Right hindlimb (tissue), 1 donor: Measurements from ENCODE around the gene ZSCAN1.

Experiments used
- DNase-seq: peaks from one replicate; pipeline ENCODE4 v3.0.0-alpha.2; 2018

The ZSCAN1 gene

GRCh38 chr19:58040751-58041525 lies 7.1 kb downstream of the ZSCAN1 start:
- no peak for DNase-seq

GRCh38 chr19:58042495-58043340 lies 8.9 kb downstream of the ZSCAN1 start:
- DNase-seq, result no peak

GRCh38 chr19:58044391-58044790 lies 10.6 kb downstream of the ZSCAN1 start:
- no peak for DNase-seq

- no peak for DNase-seq
Observed at GRCh38 chr19:58044886-58045285, 11.1 kb downstream of the ZSCAN1 start.

DNA sequence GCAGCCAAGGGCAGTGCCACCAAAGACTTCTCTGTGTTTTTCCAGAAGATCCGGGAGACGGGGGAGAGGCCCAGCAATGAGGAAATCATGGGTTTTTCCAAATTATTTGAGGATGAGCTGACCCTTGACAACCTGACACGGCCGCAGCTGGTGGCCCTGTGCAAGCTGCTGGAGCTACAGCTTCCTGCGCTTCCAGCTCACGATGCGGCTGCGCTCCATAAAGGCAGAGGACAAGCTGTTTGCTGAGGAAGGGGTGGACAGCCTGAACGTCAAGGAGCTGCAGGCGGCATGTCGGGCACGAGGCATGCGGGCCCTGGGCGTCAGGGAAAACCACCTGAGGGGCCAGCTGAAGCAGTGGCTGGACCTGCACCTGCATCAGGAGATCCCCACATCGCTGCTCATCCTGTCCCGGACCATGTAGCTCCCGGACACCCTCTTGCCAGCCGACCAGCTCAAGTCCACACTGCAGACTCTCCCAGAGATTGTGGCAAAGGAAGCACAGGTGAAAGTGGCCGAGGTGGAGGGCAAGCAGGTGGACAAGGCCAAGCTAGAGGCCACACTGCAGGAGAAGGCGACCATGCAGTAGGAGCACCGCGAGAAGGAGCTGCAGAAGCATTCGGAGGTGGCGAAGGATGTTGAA lies 11.7 kb downstream of the ZSCAN1 start:
- DNase-seq, result no peak

DNA sequence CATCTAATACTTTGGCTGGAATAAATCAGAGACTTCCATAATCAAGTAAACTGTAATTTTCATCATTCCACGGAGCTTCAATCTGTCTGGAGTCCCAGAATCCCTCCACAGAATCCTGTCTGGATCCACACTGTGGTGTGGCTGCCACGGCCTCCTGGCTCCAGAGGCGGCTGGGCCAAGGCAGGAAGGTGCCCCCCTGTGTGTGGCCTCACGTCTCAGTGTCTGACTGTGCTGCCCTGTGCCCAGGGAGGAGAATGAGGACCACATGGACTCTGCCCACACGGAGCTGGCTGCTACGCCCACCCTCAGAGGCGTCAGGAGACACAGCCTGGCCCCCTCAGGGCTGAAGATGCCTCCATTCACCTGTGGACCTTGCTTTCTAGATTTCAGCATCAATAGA lies 13.0 kb downstream of the ZSCAN1 start:
- no peak for DNase-seq

DNA sequence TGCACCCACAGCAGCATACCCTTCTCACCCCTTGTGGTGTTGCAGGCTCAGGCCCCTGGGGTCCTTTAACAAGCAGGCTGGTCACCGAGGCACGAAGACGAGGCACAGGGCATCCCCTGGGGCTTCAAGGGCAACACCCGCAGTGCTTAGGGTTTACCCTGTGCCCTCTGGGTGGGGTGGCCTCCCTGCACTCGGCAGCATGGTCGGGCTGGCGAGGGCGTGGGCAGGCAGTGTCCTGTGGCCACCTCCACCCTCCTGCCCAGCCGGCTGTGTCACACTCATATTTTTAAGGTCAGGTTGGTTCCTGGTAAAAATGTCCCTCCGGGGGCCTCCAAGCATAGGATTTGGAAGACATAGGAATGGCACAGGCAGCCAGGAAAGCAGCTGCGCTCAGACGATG lies 13.8 kb downstream of the ZSCAN1 start:
- no peak for DNase-seq

DNA sequence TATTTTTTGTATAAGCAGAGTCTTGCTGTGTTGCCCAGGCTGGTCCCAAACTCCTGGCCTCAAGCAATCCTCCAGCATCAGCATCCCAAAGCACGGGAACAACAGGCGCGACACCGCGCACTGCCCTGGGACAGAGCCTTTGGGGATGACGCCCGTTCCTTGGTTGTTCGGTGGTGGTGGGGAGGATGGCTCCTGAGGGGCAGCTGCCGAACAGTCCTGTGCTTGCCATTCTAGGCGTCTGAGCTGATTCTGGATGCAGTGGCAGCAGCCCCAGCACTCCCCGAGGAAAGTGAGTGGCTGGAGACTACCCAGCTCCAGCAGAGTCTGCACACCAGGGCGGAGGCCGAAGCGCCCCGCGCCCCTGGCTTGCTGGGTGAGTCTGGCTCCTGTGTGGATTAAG lies 18.4 kb downstream of the ZSCAN1 start:
- no peak for DNase-seq

DNA sequence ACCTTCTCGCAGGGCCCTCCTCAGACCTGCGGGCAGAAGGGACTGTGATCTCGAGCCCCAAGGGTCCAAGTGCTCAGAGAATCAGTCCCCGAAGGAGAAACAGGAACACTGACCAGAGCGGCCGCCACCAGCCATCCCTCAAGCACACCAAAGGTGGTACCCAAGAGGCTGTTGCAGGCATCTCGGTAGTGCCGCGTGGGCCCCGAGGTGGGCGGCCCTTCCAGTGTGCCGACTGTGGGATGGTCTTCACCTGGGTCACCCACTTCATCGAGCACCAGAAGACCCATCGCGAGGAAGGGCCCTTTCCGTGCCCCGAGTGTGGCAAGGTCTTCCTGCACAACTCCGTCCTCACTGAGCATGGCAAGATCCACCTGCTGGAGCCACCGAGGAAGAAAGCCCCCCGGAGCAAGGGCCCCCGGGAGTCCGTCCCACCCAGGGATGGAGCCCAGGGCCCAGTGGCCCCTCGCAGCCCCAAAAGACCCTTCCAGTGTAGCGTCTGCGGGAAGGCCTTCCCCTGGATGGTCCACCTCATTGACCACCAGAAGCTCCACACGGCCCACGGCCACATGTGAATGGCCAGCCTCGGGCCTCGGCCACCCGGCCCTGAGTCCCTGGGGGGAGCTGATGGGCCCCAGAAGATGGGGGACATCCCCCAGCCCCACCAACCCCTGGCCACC lies 19.8 kb downstream of the ZSCAN1 start:
- no peak for DNase-seq

GRCh38 chr19:58054901-58055874 lies 21.4 kb downstream of the ZSCAN1 start:
- peak; percentile 76 for DNase-seq

GRCh38 chr19:58056261-58056660 lies 22.4 kb downstream of the ZSCAN1 start:
- DNase-seq, result no peak

GRCh38 chr19:58056861-58057260 lies 23.0 kb downstream of the ZSCAN1 start:
- no peak for DNase-seq

DNA sequence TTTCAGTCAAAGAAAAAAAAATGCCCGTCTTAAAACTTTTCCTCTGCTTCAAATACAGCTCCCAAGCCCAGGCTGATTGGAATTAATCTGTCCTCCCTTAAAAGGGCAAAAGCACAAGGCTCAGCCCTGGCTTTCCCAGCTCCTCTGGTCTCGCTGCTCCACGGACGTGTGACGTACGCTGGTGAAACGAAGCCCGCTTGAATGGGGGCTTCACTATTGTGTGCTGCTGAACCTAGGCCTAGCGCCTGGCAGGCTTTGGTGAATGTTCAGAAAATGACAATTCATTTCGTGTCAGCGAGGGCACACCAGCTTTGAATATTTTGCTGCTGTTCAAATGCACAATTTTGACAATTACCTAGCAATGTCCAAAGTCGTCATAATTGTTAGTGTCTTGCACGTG lies 24.6 kb downstream of the ZSCAN1 start:
- no peak for DNase-seq

- peak; percentile 96 for DNase-seq
Observed at GRCh38 chr19:58059003-58059670, 25.3 kb downstream of the ZSCAN1 start, which contains the start of gene ZNF135. Gene ZNF135, plus strand, starts transcription at chr19:58059282. Its CDS starts 721 bp downstream, at chr19:58060003.

DNA sequence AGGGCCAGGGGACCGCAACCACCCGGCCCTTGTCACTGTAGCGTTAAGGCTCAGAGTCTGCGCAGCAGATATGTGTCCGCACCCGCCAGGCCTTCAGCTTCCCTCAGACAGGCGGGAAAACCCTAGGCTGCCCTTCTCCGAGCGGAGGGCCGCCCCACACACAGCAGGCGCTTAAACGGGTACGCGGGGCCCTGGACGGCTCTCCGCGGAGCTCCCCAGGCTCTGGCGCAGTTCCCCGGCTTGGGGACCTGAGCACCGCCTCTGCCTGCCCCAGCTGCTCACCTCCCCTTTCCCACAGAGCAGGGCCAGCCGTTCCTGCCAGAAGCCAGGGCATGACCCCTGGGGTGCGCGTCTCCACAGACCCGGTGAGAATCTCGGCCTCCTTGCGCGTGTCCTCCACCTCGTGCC lies 25.9 kb downstream of the ZSCAN1 start:
- no peak for DNase-seq

DNA sequence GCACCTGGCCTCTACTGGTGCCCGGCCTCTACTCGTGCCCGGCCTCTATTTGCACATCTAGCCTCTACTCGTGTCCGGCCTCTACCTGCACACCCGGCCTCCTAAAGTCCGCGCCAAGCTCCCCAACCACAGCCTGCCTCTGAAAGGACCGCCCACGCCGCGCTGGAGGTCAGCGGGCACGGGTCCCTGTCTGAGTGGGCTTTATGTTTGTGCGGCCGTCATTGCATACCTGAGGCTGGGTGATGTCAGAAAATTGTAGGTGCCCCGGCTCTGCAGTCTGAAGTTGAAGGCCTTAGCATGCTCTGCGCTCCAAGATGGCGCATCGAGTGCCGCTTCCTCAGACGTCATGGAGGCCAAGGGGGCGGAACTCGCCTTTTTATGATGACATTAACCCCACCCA lies 26.4 kb downstream of the ZSCAN1 start:
- DNase-seq, result no peak

DNA sequence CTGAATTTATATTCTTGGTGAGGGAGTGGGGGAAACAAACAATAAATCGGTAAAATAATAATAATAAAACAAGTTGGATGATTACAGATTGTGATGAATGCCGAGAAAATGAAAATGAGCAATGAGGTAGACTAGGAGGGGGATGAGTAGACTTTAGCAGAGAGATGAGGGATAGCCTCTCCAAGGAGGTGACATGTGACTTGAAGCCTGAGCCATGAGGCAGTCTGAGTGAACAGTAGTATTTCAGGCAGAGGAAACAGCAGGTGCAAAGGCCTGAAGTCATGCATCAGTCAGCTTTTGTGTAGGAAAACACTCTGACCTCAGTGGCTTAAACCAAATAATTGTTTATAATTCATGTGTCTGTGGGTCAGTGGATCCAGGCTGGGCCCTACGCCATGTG lies 29.9 kb downstream of the ZSCAN1 start:
- DNase-seq, result no peak

DNA sequence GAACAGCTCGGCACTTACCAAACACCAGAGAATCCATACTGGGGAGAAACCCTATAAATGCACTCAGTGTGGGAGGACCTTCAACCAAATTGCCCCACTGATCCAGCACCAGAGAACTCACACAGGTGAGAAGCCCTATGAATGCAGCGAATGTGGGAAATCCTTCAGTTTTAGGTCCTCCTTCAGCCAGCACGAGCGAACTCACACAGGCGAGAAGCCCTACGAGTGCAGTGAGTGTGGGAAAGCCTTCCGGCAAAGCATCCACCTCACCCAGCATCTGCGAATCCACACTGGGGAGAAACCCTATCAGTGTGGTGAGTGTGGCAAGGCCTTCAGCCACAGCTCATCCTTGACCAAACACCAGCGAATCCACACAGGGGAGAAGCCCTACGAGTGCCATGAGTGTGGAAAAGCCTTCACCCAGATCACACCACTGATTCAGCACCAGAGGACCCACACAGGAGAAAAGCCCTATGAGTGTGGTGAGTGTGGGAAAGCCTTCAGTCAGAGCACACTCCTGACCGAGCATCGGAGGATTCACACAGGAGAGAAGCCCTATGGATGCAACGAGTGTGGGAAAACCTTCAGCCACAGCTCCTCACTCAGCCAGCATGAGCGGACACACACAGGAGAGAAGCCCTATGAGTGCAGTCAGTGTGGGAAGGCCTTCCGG lies 33.6 kb downstream of the ZSCAN1 start:
- DNase-seq, result no peak

DNA sequence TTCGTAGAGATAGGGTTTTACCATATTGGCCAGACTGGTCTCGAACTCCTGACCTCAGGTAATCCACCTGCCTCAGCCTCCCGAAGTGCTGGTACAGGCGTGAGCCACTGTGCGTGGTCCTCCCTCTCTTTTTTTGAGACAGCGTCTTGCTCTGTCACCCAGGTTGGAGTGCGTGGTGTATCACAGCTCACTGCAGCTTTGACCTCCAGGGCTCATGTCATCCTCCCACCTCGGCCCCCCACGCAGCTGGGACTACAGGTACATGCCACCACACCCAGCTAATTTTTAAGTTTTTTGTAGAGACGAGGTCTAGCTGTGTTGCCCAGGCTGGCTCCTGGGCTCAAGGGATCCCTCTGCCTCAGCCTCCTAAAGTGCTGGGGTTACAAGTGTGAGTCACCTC lies 46.0 kb downstream of the ZSCAN1 start:
- no peak for DNase-seq

DNA sequence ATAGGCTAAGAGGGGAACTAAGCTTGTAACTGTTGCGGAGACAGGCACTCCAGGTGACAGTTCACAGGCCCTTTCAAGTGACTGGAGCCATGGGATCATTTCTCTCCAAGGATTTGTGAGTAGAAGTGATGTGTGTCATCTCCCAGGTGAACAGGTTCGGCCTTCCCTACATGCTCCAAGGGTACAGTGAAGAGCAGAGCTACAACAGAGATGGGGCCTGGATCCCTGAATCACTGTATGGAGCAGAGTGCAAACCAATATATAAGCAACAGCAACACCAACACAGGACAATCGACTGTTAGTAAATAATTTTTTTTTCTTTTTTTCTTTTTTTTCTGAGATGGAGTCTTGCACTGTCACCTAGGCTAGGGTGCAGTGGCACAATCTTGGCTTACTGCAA lies 49.2 kb downstream of the ZSCAN1 start:
- no peak for DNase-seq
